ENCODE results near the gene AFM.

DNA sequence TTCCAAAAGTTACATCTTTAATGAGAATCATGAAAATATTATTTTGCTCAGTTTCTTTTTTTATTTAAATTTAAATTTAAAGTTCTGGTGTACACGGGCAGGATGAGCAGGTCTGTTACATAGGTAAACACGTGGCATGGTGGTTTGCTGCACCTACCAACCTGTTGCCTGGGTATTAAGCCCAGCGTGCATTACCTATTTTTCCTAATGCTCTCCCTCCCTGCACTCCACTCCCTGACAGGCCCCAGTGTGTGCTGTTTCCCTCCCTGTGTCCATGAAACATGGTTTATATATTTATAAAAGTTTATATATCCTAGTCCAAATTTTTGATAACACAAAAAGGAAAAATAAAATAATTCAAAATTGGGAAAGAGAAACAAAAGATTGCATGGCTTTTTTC lies 41.6 kb upstream of the AFM start:
- TF ChIP-seq, protein P1, sequence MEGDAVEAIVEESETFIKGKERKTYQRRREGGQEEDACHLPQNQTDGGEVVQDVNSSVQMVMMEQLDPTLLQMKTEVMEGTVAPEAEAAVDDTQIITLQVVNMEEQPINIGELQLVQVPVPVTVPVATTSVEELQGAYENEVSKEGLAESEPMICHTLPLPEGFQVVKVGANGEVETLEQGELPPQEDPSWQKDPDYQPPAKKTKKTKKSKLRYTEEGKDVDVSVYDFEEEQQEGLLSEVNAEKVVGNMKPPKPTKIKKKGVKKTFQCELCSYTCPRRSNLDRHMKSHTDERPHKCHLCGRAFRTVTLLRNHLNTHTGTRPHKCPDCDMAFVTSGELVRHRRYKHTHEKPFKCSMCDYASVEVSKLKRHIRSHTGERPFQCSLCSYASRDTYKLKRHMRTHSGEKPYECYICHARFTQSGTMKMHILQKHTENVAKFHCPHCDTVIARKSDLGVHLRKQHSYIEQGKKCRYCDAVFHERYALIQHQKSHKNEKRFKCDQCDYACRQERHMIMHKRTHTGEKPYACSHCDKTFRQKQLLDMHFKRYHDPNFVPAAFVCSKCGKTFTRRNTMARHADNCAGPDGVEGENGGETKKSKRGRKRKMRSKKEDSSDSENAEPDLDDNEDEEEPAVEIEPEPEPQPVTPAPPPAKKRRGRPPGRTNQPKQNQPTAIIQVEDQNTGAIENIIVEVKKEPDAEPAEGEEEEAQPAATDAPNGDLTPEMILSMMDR (IDR thresholded peaks at IDR 0.05; ENCODE audit: extremely low read depth in 1 of 2, insufficient read depth in 1 of 2, low read depth in 1 of 2, low read length in 2 of 2), result no peak
- no peak for TF ChIP-seq EZH2 (IDR thresholded peaks at IDR 0.05; ENCODE audit: borderline replicate concordance, low read depth, low read length, severe bottlenecking)

Data from endothelial cell of umbilical vein (primary cell).